ENCODE measurements around the gene TBCCD1. TPM values are rescaled to one million over a fixed set of nuclear protein-coding genes. Genes with fewer than 3 reads are reported as not detected.
"Not testable (repeated sequence)": the region's sequence is repeated elsewhere in the genome, so short reads cannot be mapped to it uniquely, and the experiment has no call there.

TBCCD1 gene
- total and polyA plus RNA-seq, 2 donors (not counting 1 experiment from before 2014, with no cell fraction given), result 13.7 to 16.8 TPM

GRCh38 chr3:186589121-186589520 lies 22.0 kb upstream of the TBCCD1 start:
- H3K36me3 ChIP-seq (ENCODE audit: control insufficient read depth, insufficient read depth, low read length), result peaks cover 2% of the 10 kb centered on the region
- no peaks in the 10 kb centered on the region for H3K79me2 ChIP-seq (ENCODE audit: control insufficient read depth, insufficient read depth, low read length)
- H3K4me1 ChIP-seq (ENCODE audit: control insufficient read depth, extremely low read depth, insufficient read depth, low read length), result no peaks in the 10 kb centered on the region
- H3K27me3 ChIP-seq (ENCODE audit: control insufficient read depth, insufficient read depth, low read length), result no peaks in the 10 kb centered on the region
- no peaks in the 10 kb centered on the region for H3K9me3 ChIP-seq (ENCODE audit: control insufficient read depth, insufficient read depth, low read depth, low read length)
- peak in 1 of 2 donors; percentile 51 for DNase-seq (ENCODE audit: low read depth in 2 of 2)
- H3K4me3 ChIP-seq (replicated peaks in 1 of 4; ENCODE audit: control extremely low read depth in 1 of 4, insufficient read depth in 1 of 4, low read depth in 3 of 4, low read length in 4 of 4), result no peak overlapping the region
- H4K20me1 ChIP-seq (ENCODE audit: control insufficient read depth, extremely low read depth, insufficient read depth, low read length), result no peaks in the 10 kb centered on the region
- no peak overlapping the region for H3K27ac ChIP-seq (ENCODE audit: insufficient read depth, low read length)
- no peak overlapping the region for H2AFZ ChIP-seq (ENCODE audit: low read length)
- TF ChIP-seq EZH2 (IDR thresholded peaks at IDR 0.05; ENCODE audit: low read length, missing control alignments) (no peak), CTCF (conservative IDR thresholded peaks at IDR 0.05 in 1 of 2, IDR thresholded peaks at IDR 0.05 in 1 of 2; ENCODE audit: low read depth in 1 of 2, low read length in 2 of 2) (peak in 1 of 2 donors; percentile 40)
- H3K4me2 ChIP-seq (ENCODE audit: extremely low read depth, insufficient read depth, low read length), result no peak overlapping the region
- no peak overlapping the region for H3K9ac ChIP-seq (ENCODE audit: insufficient read depth, low read length)

- Histone ChIP-seq H3K4me3 (replicated peaks in 1 of 4; ENCODE audit: control extremely low read depth in 1 of 4, insufficient read depth in 1 of 4, low read depth in 3 of 4, low read length in 4 of 4) (no peak overlapping the region), H4K20me1 (ENCODE audit: control insufficient read depth, extremely low read depth, insufficient read depth, low read length) (no peaks in the 10 kb centered on the region), H3K27ac (ENCODE audit: insufficient read depth, low read length) (no peak overlapping the region), H2AFZ (ENCODE audit: low read length) (no peak overlapping the region), H3K36me3 (ENCODE audit: control insufficient read depth, insufficient read depth, low read length) (peaks cover 4% of the 10 kb centered on the region), H3K4me1 (ENCODE audit: control insufficient read depth, extremely low read depth, insufficient read depth, low read length) (no peaks in the 10 kb centered on the region), H3K27me3 (ENCODE audit: control insufficient read depth, insufficient read depth, low read length) (no peaks in the 10 kb centered on the region), H3K9me3 (ENCODE audit: control insufficient read depth, insufficient read depth, low read depth, low read length) (no peaks in the 10 kb centered on the region), H3K9ac (ENCODE audit: insufficient read depth, low read length) (no peak overlapping the region), H3K4me2 (ENCODE audit: extremely low read depth, insufficient read depth, low read length) (no peak overlapping the region), H3K79me2 (ENCODE audit: control insufficient read depth, insufficient read depth, low read length) (no peaks in the 10 kb centered on the region)
- TF ChIP-seq CTCF (conservative IDR thresholded peaks at IDR 0.05 in 1 of 2, IDR thresholded peaks at IDR 0.05 in 1 of 2; ENCODE audit: low read depth in 1 of 2, low read length in 2 of 2) (no peak), EZH2 (IDR thresholded peaks at IDR 0.05; ENCODE audit: low read length, missing control alignments) (no peak)
- no peak for DNase-seq (ENCODE audit: low read depth in 2 of 2)
Measured at GRCh38 chr3:186588632-186589031, 21.5 kb upstream of the TBCCD1 start.

GRCh38 chr3:186587183-186587582 lies 20.0 kb upstream of the TBCCD1 start:
- no peak overlapping the region for H3K27ac ChIP-seq (ENCODE audit: insufficient read depth, low read length)

GRCh38 chr3:186586245-186586644 lies 19.1 kb upstream of the TBCCD1 start:
- H4K20me1 ChIP-seq (ENCODE audit: control insufficient read depth, extremely low read depth, insufficient read depth, low read length); H3K9me3 ChIP-seq (ENCODE audit: control insufficient read depth, insufficient read depth, low read depth, low read length); H3K4me1 ChIP-seq (ENCODE audit: control insufficient read depth, extremely low read depth, insufficient read depth, low read length); H2AFZ ChIP-seq (ENCODE audit: low read length); H3K9ac ChIP-seq (ENCODE audit: insufficient read depth, low read length); DNase-seq (ENCODE audit: low read depth in 2 of 2); H3K27ac ChIP-seq (ENCODE audit: insufficient read depth, low read length); H3K79me2 ChIP-seq (ENCODE audit: control insufficient read depth, insufficient read depth, low read length); H3K4me2 ChIP-seq (ENCODE audit: extremely low read depth, insufficient read depth, low read length); H3K36me3 ChIP-seq (ENCODE audit: control insufficient read depth, insufficient read depth, low read length); H3K4me3 ChIP-seq (replicated peaks in 1 of 4; ENCODE audit: control extremely low read depth in 1 of 4, insufficient read depth in 1 of 4, low read depth in 3 of 4, low read length in 4 of 4); H3K27me3 ChIP-seq (ENCODE audit: control insufficient read depth, insufficient read depth, low read length): not testable (repeated sequence)

More at GRCh38 chr3:186587183-186587582, 20.0 kb upstream of the TBCCD1 start:
- no peak overlapping the region for H2AFZ ChIP-seq (ENCODE audit: low read length)
- peaks cover 6% of the 10 kb centered on the region for H3K36me3 ChIP-seq (ENCODE audit: control insufficient read depth, insufficient read depth, low read length)
- no peaks in the 10 kb centered on the region for H3K27me3 ChIP-seq (ENCODE audit: control insufficient read depth, insufficient read depth, low read length)
- no peaks in the 10 kb centered on the region for H4K20me1 ChIP-seq (ENCODE audit: control insufficient read depth, extremely low read depth, insufficient read depth, low read length)
- H3K4me2 ChIP-seq (ENCODE audit: extremely low read depth, insufficient read depth, low read length), result no peak overlapping the region
- H3K9ac ChIP-seq (ENCODE audit: insufficient read depth, low read length), result no peak overlapping the region
- no peak overlapping the region for H3K4me3 ChIP-seq (replicated peaks in 1 of 4; ENCODE audit: control extremely low read depth in 1 of 4, insufficient read depth in 1 of 4, low read depth in 3 of 4, low read length in 4 of 4)
- H3K9me3 ChIP-seq (ENCODE audit: control insufficient read depth, insufficient read depth, low read depth, low read length), result no peaks in the 10 kb centered on the region
- H3K79me2 ChIP-seq (ENCODE audit: control insufficient read depth, insufficient read depth, low read length), result no peaks in the 10 kb centered on the region
- no peak for DNase-seq (ENCODE audit: low read depth in 2 of 2)
- TF ChIP-seq EZH2 (IDR thresholded peaks at IDR 0.05; ENCODE audit: low read length, missing control alignments) (no peak), CTCF (conservative IDR thresholded peaks at IDR 0.05 in 1 of 2, IDR thresholded peaks at IDR 0.05 in 1 of 2; ENCODE audit: low read depth in 1 of 2, low read length in 2 of 2) (no peak)
- no peaks in the 10 kb centered on the region for H3K4me1 ChIP-seq (ENCODE audit: control insufficient read depth, extremely low read depth, insufficient read depth, low read length)
